Measurements from ENCODE around the gene CHST12.

CHST12 gene

GRCh38 chr7:2483494-2483893, 80.1 kb downstream of the CHST12 start:
- Histone ChIP-seq H3F3A (ENCODE audit: insufficient read depth, low read length) (no peaks in the 10 kb centered on the region), H3K79me2 (ENCODE audit: low read length) (no peaks in the 10 kb centered on the region), H3K27ac (ENCODE audit: low read length) (no peak overlapping the region), H3K9me2 (replicated peaks; ENCODE audit: insufficient read depth, low read length) (no peaks in the 10 kb centered on the region), H3K27me3 (replicated peaks; ENCODE audit: insufficient read depth, low read length) (peaks cover 74% of the 10 kb centered on the region), H3K4me3 (ENCODE audit: low read length) (no peak overlapping the region), H2AFZ (ENCODE audit: low read length) (no peak overlapping the region), H3K9ac (ENCODE audit: low read length) (no peak overlapping the region), H3K9me3 (replicated peaks; ENCODE audit: insufficient read depth, low read length) (no peaks in the 10 kb centered on the region), H3K4me2 (ENCODE audit: low read depth, low read length) (no peak overlapping the region), H4K20me1 (ENCODE audit: insufficient read depth, low read length) (no peaks in the 10 kb centered on the region), H3K4me1 (ENCODE audit: low read length) (no peaks in the 10 kb centered on the region), H3K36me3 (replicated peaks; ENCODE audit: insufficient read depth, low read length) (no peaks in the 10 kb centered on the region)
- TF ChIP-seq EZH2phosphoT487 (IDR thresholded peaks at IDR 0.05; ENCODE audit: low read length), result no peak
- TF ChIP-seq CTCF (IDR thresholded peaks at IDR 0.05; ENCODE audit: low read length), result no peak
- no peak for TF ChIP-seq EZH2 (optimal IDR thresholded peaks at IDR 0.05; ENCODE audit: low read depth, low read length)
- no peak for DNase-seq

- Histone ChIP-seq H3F3A (ENCODE audit: insufficient read depth, low read length) (no peaks in the 10 kb centered on the region), H2AFZ (ENCODE audit: low read length) (no peak overlapping the region), H3K9ac (ENCODE audit: low read length) (no peak overlapping the region), H3K4me3 (ENCODE audit: low read length) (no peak overlapping the region), H3K79me2 (ENCODE audit: low read length) (no peaks in the 10 kb centered on the region), H3K9me2 (replicated peaks; ENCODE audit: insufficient read depth, low read length) (no peaks in the 10 kb centered on the region), H3K27ac (ENCODE audit: low read length) (no peak overlapping the region), H3K9me3 (replicated peaks; ENCODE audit: insufficient read depth, low read length) (no peaks in the 10 kb centered on the region), H3K36me3 (replicated peaks; ENCODE audit: insufficient read depth, low read length) (no peaks in the 10 kb centered on the region), H4K20me1 (ENCODE audit: insufficient read depth, low read length) (no peaks in the 10 kb centered on the region), H3K4me2 (ENCODE audit: low read depth, low read length) (no peak overlapping the region), H3K27me3 (replicated peaks; ENCODE audit: insufficient read depth, low read length) (peaks cover 74% of the 10 kb centered on the region), H3K4me1 (ENCODE audit: low read length) (no peaks in the 10 kb centered on the region)
- TF ChIP-seq CTCF (IDR thresholded peaks at IDR 0.05; ENCODE audit: low read length) (no peak), EZH2 (optimal IDR thresholded peaks at IDR 0.05; ENCODE audit: low read depth, low read length) (no peak), EZH2phosphoT487 (IDR thresholded peaks at IDR 0.05; ENCODE audit: low read length) (no peak)
- no peak for DNase-seq
These were observed 81.5 kb downstream of the CHST12 start for GRCh38 chr7:2484868-2485267.

GRCh38 chr7:2487586-2488271, 84.3 kb downstream of the CHST12 start:
- no peak overlapping the region for H2AFZ ChIP-seq (ENCODE audit: low read length)
- H3K4me2 ChIP-seq (ENCODE audit: low read depth, low read length), result no peak overlapping the region
- H3K4me1 ChIP-seq (ENCODE audit: low read length), result no peaks in the 10 kb centered on the region
- H3K27me3 ChIP-seq (replicated peaks; ENCODE audit: insufficient read depth, low read length), result peaks cover 57% of the 10 kb centered on the region
- H3K36me3 ChIP-seq (replicated peaks; ENCODE audit: insufficient read depth, low read length), result no peaks in the 10 kb centered on the region
- H3F3A ChIP-seq (ENCODE audit: insufficient read depth, low read length), result no peaks in the 10 kb centered on the region
- H3K9ac ChIP-seq (ENCODE audit: low read length), result no peak overlapping the region
- H3K4me3 ChIP-seq (ENCODE audit: low read length), result no peak overlapping the region
- H3K9me2 ChIP-seq (replicated peaks; ENCODE audit: insufficient read depth, low read length), result no peaks in the 10 kb centered on the region
- H3K9me3 ChIP-seq (replicated peaks; ENCODE audit: insufficient read depth, low read length), result no peaks in the 10 kb centered on the region
- TF ChIP-seq EZH2 (optimal IDR thresholded peaks at IDR 0.05; ENCODE audit: low read depth, low read length), result no peak
- TF ChIP-seq EZH2phosphoT487 (IDR thresholded peaks at IDR 0.05; ENCODE audit: low read length), result no peak
- TF ChIP-seq CTCF (IDR thresholded peaks at IDR 0.05; ENCODE audit: low read length), result no peak
- H3K27ac ChIP-seq (ENCODE audit: low read length), result no peak overlapping the region
- H4K20me1 ChIP-seq (ENCODE audit: insufficient read depth, low read length), result no peaks in the 10 kb centered on the region
- no peak for DNase-seq
- no peaks in the 10 kb centered on the region for H3K79me2 ChIP-seq (ENCODE audit: low read length)

All from MM.1S (cell line).